ENCODE results near the gene EPSTI1.

EPSTI1 gene

GRCh38 chr13:42852136-42852535 lies 139.9 kb downstream of the EPSTI1 start:
- no peak for DNase-seq (ENCODE audit: low read depth in 3 of 3, low spot score in 1 of 3)

- DNase-seq (ENCODE audit: low read depth in 3 of 3, low spot score in 1 of 3) = no peak
Measured at GRCh38 chr13:42849200-42849599, 142.8 kb downstream of the EPSTI1 start.

GRCh38 chr13:42847891-42848663 lies 144.0 kb downstream of the EPSTI1 start:
- DNase-seq (ENCODE audit: low read depth in 3 of 3, low spot score in 1 of 3) = no peak

GRCh38 chr13:42836930-42837690 lies 154.9 kb downstream of the EPSTI1 start:
- no peak for DNase-seq (ENCODE audit: low read depth in 3 of 3, low spot score in 1 of 3)

All from stimulated activated CD4-positive, alpha-beta T cell treated with anti-CD3 and anti-CD28 coated beads, TNF-alpha, amount 100 ng/mL, for 1 hour (primary cell).